GM06990 (cell line): ENCODE data around the gene FLT1.

Experiments
- DNase-seq: peaks from one replicate; pipeline ENCODE4 v3.0.0-alpha.2; 2011; ENCODE audit not compliant: insufficient read length; ENCODE audit errors: extremely low read depth
- H3K27me3 ChIP-seq: replicated peaks from 2 replicates; pipeline ENCODE4 v1.6.0; 2011; ENCODE audit warnings: low read length; ENCODE audit not compliant: control insufficient read depth, insufficient read depth
- H3K36me3 ChIP-seq: 2 replicates; pipeline ENCODE4 v1.5.1; 2011; ENCODE audit warnings: low read length; ENCODE audit not compliant: control insufficient read depth, insufficient read depth
- H3K4me3 ChIP-seq: replicated peaks from 2 replicates; pipeline ENCODE4 v1.5.1; 2011; ENCODE audit warnings: low read depth, mild to moderate bottlenecking, control low read depth, low read length
- CTCF ChIP-seq: IDR thresholded peaks from 2 replicates; pipeline ENCODE4 v1.5.1; 2011; ENCODE audit warnings: low read length, control low read depth, mild to moderate bottlenecking, inconsistent platforms; ENCODE audit not compliant: insufficient read depth, poor library complexity, severe bottlenecking

The FLT1 gene

GRCh38 chr13:28458608-28459007 lies 36.3 kb downstream of the FLT1 start:
- H3K4me3 ChIP-seq = no peak overlapping the region
- no peaks in the 10 kb centered on the region for H3K36me3 ChIP-seq
- no peaks in the 10 kb centered on the region for H3K27me3 ChIP-seq
- TF ChIP-seq CTCF = no peak
- DNase-seq = no peak

GRCh38 chr13:28458051-28458450 lies 36.9 kb downstream of the FLT1 start:
- no peak for TF ChIP-seq CTCF
- Histone ChIP-seq H3K27me3 (no peaks in the 10 kb centered on the region), H3K4me3 (no peak overlapping the region), H3K36me3 (no peaks in the 10 kb centered on the region)
- no peak for DNase-seq

- no peak for TF ChIP-seq CTCF
- no peaks in the 10 kb centered on the region for H3K27me3 ChIP-seq
- no peak for DNase-seq
- no peak overlapping the region for H3K4me3 ChIP-seq
- H3K36me3 ChIP-seq = no peaks in the 10 kb centered on the region
Observed at GRCh38 chr13:28457521-28457920, 37.4 kb downstream of the FLT1 start.

- Histone ChIP-seq H3K4me3 (no peak overlapping the region), H3K36me3 (no peaks in the 10 kb centered on the region), H3K27me3 (no peaks in the 10 kb centered on the region)
- DNase-seq = no peak
- TF ChIP-seq CTCF = no peak
Observed at GRCh38 chr13:28455580-28456194, 39.2 kb downstream of the FLT1 start.

- no peak for DNase-seq
- TF ChIP-seq CTCF = no peak
- Histone ChIP-seq H3K4me3 (no peak overlapping the region), H3K27me3 (no peaks in the 10 kb centered on the region), H3K36me3 (no peaks in the 10 kb centered on the region)
Observed at GRCh38 chr13:28452755-28453154, 42.2 kb downstream of the FLT1 start.
